ENCODE measurements around the gene WWP2.

WWP2 gene

DNA sequence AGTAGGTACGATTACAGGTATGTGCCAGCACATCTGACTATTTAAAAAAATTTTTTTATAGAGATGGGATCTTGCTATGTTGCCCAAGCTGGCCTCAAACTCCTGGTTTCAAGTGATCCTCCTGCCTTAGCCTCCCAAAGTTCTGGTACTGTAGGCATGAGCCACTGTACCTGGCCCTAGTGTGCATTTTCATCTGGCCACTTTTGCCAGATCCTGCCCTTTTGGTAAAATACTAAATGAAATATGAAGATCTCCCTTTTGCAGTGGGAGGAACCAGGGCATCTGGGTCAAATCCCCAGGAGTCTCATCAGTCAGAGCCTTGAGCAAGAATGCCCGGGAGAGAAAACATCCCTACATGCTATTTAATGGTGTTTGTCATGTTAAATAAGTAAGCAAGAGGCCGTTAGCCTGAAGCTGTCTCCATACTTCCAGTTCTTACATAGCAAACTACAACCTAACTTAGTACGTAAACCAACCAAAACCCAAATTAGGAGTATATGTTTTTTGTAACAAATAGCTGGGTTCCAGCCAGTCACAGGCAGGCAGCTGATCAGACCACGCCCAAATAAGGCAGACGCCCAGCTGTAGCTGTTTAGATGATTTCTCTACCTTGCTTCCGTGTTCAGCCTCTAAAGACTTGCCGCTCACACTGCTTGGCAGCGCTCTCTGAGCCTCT is 142.5 kb downstream of the WWP2 start:
- TF ChIP-seq, protein P1, sequence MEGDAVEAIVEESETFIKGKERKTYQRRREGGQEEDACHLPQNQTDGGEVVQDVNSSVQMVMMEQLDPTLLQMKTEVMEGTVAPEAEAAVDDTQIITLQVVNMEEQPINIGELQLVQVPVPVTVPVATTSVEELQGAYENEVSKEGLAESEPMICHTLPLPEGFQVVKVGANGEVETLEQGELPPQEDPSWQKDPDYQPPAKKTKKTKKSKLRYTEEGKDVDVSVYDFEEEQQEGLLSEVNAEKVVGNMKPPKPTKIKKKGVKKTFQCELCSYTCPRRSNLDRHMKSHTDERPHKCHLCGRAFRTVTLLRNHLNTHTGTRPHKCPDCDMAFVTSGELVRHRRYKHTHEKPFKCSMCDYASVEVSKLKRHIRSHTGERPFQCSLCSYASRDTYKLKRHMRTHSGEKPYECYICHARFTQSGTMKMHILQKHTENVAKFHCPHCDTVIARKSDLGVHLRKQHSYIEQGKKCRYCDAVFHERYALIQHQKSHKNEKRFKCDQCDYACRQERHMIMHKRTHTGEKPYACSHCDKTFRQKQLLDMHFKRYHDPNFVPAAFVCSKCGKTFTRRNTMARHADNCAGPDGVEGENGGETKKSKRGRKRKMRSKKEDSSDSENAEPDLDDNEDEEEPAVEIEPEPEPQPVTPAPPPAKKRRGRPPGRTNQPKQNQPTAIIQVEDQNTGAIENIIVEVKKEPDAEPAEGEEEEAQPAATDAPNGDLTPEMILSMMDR (IDR thresholded peaks at IDR 0.05; ENCODE audit: low read depth, low read length) = no peak

GRCh38 chr16:69905171-69905555 is 143.0 kb downstream of the WWP2 start:
- TF ChIP-seq, protein P1 (IDR thresholded peaks at IDR 0.05; ENCODE audit: low read depth, low read length) = no peak
- no peak overlapping the region for H3K4me3 ChIP-seq (ENCODE audit: low read depth, low read length)

More for the DNA sequence above, 142.5 kb downstream of the WWP2 start:
- no peak overlapping the region for H3K4me3 ChIP-seq (ENCODE audit: low read depth, low read length)

DNA sequence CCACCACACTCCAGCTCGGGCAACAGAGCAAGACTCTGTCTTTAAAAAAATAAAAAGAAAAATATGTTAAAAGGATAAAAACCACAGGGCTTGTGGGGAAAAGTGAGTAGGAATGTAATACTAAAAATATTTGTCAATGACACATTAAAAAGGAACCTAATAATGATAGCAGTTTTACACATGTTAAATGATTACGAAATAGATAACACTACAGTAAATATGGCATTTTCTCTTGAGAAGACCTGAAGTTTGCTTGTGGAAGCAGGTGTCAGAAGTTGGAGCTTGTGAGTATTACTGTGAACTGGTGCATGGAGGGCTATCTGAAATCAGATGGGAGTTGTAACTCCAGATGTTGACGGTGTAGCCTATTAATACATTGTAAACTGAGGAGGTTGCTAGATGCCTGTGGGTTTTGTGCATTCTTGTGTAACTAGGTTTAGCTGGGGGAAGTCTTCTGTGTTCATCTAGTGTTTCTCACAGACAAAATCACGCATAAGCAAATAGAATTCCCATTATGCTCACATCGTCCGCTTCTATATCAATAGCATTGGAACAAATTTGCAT is 144.8 kb downstream of the WWP2 start:
- TF ChIP-seq, protein P1 (IDR thresholded peaks at IDR 0.05; ENCODE audit: low read depth, low read length) = no peak
- no peak overlapping the region; the same call in 1 of the 2 replicates for H3K4me3 ChIP-seq (ENCODE audit: low read depth, low read length)

DNA sequence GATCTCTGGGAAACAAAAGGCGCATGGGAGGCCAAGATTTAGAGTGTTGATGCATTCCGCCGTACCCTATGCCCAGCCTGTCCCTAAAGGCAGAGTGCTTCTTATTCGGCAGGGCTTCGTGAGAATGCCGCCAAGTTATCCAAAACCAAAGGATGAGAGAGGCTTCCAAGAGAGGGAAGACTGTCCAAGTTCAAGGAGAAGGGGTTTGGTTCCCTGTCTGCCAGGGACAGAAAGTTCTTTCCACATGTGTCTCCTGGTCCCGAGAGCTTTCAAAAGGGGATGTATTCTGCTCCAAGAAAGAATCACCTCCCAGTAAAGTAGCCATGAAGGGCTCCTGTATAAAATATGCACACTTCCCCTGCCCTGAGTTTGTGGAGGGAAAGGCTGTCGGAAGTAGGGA is 146.9 kb downstream of the WWP2 start:
- TF ChIP-seq, protein P1 (IDR thresholded peaks at IDR 0.05; ENCODE audit: low read depth, low read length) = no peak
- H3K4me3 ChIP-seq (ENCODE audit: low read depth, low read length) = no peak overlapping the region

- TF ChIP-seq, protein P1 (IDR thresholded peaks at IDR 0.05; ENCODE audit: low read depth, low read length) = no peak
Measured at GRCh38 chr16:69909760-69910159, 147.6 kb downstream of the WWP2 start.

DNA sequence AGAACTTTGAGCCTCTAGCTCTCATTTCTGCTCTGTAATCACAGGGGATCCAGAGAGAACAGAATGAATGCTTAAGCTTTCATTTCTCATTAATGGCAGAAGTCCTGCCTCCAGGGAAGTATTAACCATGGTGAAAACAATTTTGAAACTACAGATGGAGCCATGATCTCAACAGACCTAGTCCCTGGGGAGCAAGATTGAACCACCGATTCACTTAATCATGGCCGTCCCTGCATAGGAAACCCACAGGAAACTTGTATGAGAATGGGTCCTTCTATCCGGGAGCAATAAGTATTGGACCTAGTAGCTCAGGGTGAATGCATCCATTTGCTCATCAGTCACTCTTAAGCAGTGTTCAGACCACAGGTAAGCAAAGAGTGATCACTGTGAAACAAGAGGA is 148.8 kb downstream of the WWP2 start:
- H3K4me3 ChIP-seq (ENCODE audit: low read depth, low read length) = no peak overlapping the region
- TF ChIP-seq, protein P1 (IDR thresholded peaks at IDR 0.05; ENCODE audit: low read depth, low read length) = no peak

More at GRCh38 chr16:69909760-69910159, 147.6 kb downstream of the WWP2 start:
- H3K4me3 ChIP-seq (ENCODE audit: low read depth, low read length) = no peak overlapping the region

DNA sequence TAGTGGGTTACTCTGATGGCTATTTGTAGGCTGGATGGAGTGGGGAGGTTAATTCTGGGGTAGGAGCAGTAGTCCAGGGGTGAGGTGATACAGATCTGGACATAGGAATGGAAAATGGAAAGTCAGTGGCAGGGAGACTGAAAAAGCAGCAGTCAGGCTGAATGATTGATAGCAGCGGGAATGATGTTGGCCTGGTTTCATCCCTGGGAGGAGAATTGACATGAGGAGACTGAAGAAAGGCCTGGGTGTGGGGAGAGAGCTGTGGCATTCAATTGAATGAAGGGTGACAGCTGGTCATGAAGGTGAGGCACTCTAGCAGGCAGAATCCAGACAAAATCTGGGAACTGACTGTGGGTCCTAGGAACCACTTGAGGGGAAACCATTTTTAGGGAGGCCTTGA is 154.3 kb downstream of the WWP2 start:
- TF ChIP-seq, protein P1 (IDR thresholded peaks at IDR 0.05; ENCODE audit: low read depth, low read length) = no peak
- H3K4me3 ChIP-seq (ENCODE audit: low read depth, low read length) = no peak overlapping the region
